ENCODE data around the gene FKBP11.

The FKBP11 gene

GRCh38 chr12:48956279-48957140 lies 31.2 kb upstream of the FKBP11 start:
- DNase-seq (ENCODE audit: low read depth in 2 of 3, low spot score in 1 of 3) = no peak

GRCh38 chr12:48954841-48955501 lies 29.7 kb upstream of the FKBP11 start:
- no peak for DNase-seq (ENCODE audit: low read depth in 2 of 3, low spot score in 1 of 3)

DNA sequence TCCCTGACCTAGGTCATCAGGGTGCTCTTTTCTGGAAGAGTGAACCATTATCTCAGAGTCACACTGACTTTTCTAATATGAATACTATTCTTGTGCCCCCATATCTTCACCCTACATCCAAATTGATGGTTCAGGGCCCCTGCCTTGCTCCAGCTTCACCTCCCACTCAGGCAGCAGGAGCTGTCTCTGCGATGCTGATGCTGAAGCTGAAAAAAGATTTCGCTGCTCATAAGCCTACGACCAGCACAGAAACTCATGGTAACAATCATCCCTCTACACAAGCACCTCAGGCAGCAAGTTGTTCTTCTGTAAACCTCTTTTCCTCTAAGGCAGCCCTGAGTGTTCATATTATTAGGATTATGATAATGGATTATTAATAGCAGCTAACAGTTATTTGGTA lies 28.8 kb upstream of the FKBP11 start:
- no peak for DNase-seq (ENCODE audit: low read depth in 2 of 3, low spot score in 1 of 3)

- DNase-seq (ENCODE audit: low read depth in 2 of 3, low spot score in 1 of 3) = no peak
These were observed 27.4 kb upstream of the FKBP11 start for GRCh38 chr12:48952691-48953090.

GRCh38 chr12:48947727-48948126 lies 22.4 kb upstream of the FKBP11 start:
- no peak for DNase-seq (ENCODE audit: low read depth in 2 of 3, low spot score in 1 of 3)

DNA sequence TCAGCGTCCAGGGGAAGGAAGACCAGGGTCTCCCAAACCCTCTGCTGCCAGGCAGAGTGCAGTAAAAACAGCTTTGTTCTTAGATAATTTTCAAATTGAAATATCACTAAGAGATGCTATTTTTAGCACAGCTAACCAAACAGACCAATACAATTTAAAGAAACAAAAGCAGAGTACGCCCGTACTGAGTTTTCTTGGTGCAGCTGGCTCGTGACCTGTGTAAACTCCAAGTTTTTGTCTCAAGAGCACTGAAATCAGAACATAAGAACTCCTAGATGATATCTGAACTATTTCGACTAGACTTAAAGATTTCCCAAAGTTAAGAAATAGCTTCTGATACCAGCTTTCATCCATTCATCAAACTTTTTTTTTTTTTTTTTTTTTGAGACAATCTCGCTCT lies 21.7 kb upstream of the FKBP11 start:
- DNase-seq (ENCODE audit: low read depth in 2 of 3, low spot score in 1 of 3) = no peak

DNA sequence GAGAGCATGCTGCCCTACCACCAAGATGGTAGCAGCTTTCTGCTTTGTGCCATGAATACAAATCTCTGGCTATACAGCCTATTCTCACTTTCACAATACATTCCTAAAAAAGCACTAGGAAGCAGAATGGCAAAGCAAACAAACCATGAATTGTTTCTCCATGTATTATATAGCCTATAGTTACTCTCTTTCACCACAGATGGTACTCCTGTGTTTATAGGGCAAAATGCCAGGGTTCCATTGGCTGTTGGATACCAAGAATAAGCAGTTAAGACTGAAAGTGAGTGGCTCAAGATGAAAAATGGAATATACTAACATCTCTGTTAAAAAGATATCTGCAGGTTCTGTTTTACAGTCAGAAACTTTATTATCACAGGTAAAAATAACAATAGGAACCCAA lies 20.9 kb upstream of the FKBP11 start:
- DNase-seq (ENCODE audit: low read depth in 2 of 3, low spot score in 1 of 3) = no peak

GRCh38 chr12:48943221-48943620 lies 17.9 kb upstream of the FKBP11 start:
- no peak for DNase-seq (ENCODE audit: low read depth in 2 of 3, low spot score in 1 of 3)

- DNase-seq (ENCODE audit: low read depth in 2 of 3, low spot score in 1 of 3) = no peak
These were observed 14.9 kb upstream of the FKBP11 start for GRCh38 chr12:48940181-48940580.

- no peak for DNase-seq (ENCODE audit: low read depth in 2 of 3, low spot score in 1 of 3)
These were observed 13.5 kb upstream of the FKBP11 start for GRCh38 chr12:48938805-48939204.

- DNase-seq (ENCODE audit: low read depth in 2 of 3, low spot score in 1 of 3) = no peak
These were observed 11.9 kb upstream of the FKBP11 start for GRCh38 chr12:48937170-48937569.

DNA sequence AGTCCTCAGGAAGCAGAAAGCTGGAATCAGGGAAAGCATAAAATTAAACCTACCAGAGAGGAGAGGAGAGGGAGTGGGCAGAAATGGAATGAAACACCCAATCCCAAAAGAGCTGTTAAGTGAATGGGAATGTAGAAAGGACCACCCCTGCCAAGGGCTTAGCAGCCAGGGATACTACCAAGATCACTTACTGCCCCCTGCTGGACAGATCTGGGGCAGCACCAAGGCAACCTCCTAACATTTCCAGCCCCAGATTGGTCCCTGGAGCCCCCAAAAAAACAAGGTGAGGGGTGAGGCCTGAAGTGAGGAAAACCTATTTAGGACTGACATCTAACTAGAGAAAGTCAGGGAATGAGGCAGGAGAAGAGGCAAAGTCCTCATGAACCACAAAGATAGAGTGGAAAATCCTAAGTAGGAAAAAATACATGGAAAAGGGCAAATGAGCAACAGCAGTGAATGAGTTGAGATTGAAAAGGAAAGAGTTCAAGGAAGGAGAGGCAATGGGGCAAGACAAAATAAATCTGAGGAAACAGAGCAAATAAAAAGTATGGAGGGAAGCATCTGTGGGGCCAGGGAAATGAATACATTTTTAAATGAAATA lies 11.2 kb upstream of the FKBP11 start:
- DNase-seq (ENCODE audit: low read depth in 2 of 3, low spot score in 1 of 3) = peak; percentile 57 to 90 (median 75)

DNA sequence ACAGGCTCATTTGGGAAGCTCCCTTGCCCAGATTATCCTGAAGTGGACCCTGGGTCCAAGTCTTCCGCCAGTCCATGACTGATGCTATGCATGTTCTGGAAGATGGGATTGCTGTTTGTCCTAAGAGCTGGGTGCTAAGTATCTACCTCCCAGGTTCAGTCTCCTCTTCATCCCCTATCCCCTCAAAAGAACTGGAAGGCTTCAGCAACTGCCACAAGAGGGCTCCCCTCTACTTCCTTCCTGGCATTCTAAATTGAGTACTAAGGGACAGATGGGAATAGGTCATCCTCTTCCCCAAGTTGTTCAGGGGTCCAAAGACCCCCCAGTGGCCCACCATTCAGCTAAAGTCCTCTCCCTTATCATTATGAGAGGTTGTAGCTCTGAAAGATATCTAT lies 9.0 kb upstream of the FKBP11 start:
- no peak for DNase-seq (ENCODE audit: low read depth in 2 of 3, low spot score in 1 of 3)

- no peak for DNase-seq (ENCODE audit: low read depth in 2 of 3, low spot score in 1 of 3)
These were observed 8.5 kb upstream of the FKBP11 start for GRCh38 chr12:48933664-48934311.

GRCh38 chr12:48932878-48933277 lies 7.6 kb upstream of the FKBP11 start:
- DNase-seq (ENCODE audit: low read depth in 2 of 3, low spot score in 1 of 3) = no peak

DNA sequence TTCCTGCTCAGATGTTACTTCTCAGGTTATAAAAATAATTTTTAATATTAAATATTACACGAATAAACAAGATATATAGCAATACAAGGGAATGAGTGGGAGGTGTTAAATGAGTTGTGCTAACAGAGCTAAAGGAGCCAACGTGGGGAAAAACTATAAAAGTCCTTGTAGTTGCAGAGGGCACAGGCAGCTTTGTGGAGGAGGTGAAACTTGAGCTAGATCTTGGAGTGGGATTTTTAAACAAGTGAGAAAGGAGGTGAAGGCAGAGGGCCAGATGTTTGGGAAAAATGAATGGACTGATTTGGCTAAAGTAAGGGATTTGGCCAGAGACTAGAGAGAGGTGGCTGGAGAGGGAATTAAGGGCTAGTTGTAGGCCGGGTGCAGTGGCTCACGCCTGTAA lies 5.2 kb upstream of the FKBP11 start:
- DNase-seq (ENCODE audit: low read depth in 2 of 3, low spot score in 1 of 3) = no peak

DNA sequence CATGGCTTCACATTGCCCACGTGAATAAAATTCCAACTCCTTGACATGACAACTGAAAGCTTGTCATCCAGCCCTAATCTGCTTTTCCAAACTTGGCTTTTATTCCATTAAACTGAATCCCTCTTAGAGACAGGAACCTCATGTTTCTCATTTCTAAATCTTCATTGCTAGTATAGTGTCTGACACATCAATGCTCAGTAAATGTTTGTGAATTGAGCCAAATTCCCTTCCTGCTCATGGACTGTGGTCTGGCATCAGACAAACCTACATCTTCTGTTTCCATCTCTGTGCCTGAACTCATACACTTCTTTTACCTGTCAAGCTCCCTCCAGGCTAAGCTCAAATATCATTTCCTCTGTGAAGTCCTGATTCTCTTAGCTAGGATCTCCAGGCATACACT lies 4.3 kb upstream of the FKBP11 start:
- DNase-seq (ENCODE audit: low read depth in 2 of 3, low spot score in 1 of 3) = no peak

DNA sequence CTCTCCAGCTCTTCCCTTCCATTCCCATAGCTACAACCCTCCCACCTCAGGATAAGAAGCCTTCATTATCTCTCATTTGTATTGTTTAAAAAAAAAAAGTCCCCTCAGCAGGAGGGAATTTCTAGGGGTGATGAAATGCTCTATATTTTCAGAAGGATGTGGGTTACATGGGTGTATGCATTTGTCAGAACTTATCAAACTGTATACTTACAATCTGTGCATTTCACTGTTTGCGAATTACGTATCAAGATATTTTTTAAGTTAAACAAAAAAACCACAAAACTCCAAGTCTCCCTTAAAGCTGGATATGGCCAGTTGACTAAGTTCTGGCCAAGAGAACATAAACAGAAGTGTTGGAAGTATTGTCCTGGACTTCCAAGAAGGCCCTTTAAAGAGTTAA lies 2.0 kb upstream of the FKBP11 start:
- DNase-seq (ENCODE audit: low read depth in 2 of 3, low spot score in 1 of 3) = no peak

DNA sequence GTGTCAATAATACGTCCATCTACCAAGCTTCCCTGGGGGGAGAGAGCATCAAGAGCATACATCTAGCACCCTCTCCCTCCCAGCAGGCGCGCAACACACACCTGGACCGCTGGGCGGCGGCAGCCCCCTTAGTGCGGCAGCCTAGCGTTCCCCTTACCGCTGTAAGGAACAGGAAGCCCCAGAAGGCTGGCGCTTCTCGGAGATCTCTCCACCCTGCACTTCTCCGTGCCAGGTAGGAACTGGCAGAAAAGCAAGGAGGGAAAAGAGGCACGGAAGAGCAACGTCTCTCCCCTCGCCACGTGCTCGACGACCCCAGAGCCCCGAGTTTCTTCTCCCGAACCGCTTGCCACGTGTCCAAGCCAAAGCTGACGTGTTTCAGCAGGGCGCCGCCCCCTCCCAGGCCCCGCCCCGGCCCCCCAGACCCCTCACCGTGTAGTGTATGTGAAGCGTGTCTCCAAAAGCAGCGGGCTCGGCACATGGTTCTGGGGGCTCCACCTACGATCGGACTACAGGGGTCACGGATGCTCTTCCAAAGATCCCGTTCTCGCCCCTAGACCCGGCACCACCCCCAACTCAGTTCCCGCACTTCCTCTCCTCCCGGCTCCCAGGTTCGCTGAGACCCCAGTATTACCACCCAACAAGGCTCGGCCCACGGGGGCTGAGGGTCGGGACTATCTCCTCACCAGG lies 532 bp downstream of the FKBP11 start:
- peak; percentile 50 to 59 (median 54) for DNase-seq (ENCODE audit: low read depth in 2 of 3, low spot score in 1 of 3)

- no peak for DNase-seq (ENCODE audit: low read depth in 2 of 3, low spot score in 1 of 3)
These were observed 2.2 kb downstream of the FKBP11 start for GRCh38 chr12:48923117-48923516.

GRCh38 chr12:48917857-48918537 lies 7.3 kb downstream of the FKBP11 start:
- no peak for DNase-seq (ENCODE audit: low read depth in 2 of 3, low spot score in 1 of 3)

Measured in stimulated activated CD4-positive, alpha-beta T cell treated with anti-CD3 and anti-CD28 coated beads, Interleukin-12 subunit alpha, Interleukin-12 subunit beta, amount 100 ng/mL, for 48 hours (primary cell).